GM12878 (cell line): Measurements from ENCODE around the gene IDI1. TPM values are rescaled to one million over a fixed set of nuclear protein-coding genes. Genes with fewer than 3 reads are reported as not detected.

Experiments
- CBX5 ChIP-seq: sonication (generic); IDR thresholded peaks from 2 replicates; pipeline ENCODE4 v1.6.1; 2016; ENCODE audit warnings: low read depth, moderate library complexity, mild to moderate bottlenecking, inconsistent platforms
- GABPA ChIP-seq: IDR thresholded peaks from 2 replicates; pipeline ENCODE4 v1.6.1; 2014; ENCODE audit warnings: antibody characterized with exemption, low read depth, mild to moderate bottlenecking, inconsistent platforms
- HSF1 ChIP-seq: fragments of 150-350 bp; IDR thresholded peaks from 2 replicates; pipeline ENCODE4 v1.6.1; 2014; ENCODE audit warnings: mild to moderate bottlenecking, low read depth, low read length
- IKZF2 ChIP-seq, 2 experiments: fragments of 450-650 bp; IDR thresholded peaks; 2 replicates each; pipeline ENCODE4 v1.6.1; 2017; ENCODE audit warnings: mild to moderate bottlenecking in 2 of 2, moderate library complexity in 2 of 2
- JUNB ChIP-seq: IDR thresholded peaks from 2 replicates; pipeline ENCODE4 v1.6.1; 2016; ENCODE audit warnings: antibody characterized with exemption, mild to moderate bottlenecking
- MYC ChIP-seq: IDR thresholded peaks from 2 replicates; pipeline ENCODE4 v1.6.1; 2011; ENCODE audit warnings: mild to moderate bottlenecking, low read length, moderate library complexity, inconsistent platforms; ENCODE audit not compliant: insufficient read depth, insufficient replicate concordance, insufficient read length, severe bottlenecking
- NFYA ChIP-seq: IDR thresholded peaks from 2 replicates; pipeline ENCODE4 v1.6.1; 2011; ENCODE audit warnings: low read depth, mild to moderate bottlenecking, low read length, improper control_type of control experiment, borderline replicate concordance
- PKNOX1 ChIP-seq: fragments of 450-650 bp; IDR thresholded peaks from 2 replicates; pipeline ENCODE4 v1.6.1; 2016; ENCODE audit warnings: mild to moderate bottlenecking
- PML ChIP-seq: IDR thresholded peaks from 2 replicates; pipeline ENCODE4 v1.6.1; 2012; ENCODE audit warnings: low read length, inconsistent platforms
- RBBP5 ChIP-seq: fragments of 200-600 bp; sonication (generic); conservative IDR thresholded peaks from 2 replicates; pipeline ENCODE4 v1.6.1; 2016
- SMARCA5 ChIP-seq: fragments of 450-650 bp; IDR thresholded peaks from 2 replicates; pipeline ENCODE4 v1.6.1; 2017; ENCODE audit warnings: mild to moderate bottlenecking
- SPI1 ChIP-seq: IDR thresholded peaks from 2 replicates; pipeline ENCODE4 v1.6.1; 2011; ENCODE audit warnings: low read depth, mild to moderate bottlenecking, low read length, moderate library complexity, borderline replicate concordance; ENCODE audit not compliant: insufficient read depth
- TCF12 ChIP-seq: IDR thresholded peaks from 2 replicates; pipeline ENCODE4 v1.6.1; 2011; ENCODE audit warnings: low read depth, mild to moderate bottlenecking, low read length
- TCF3 ChIP-seq: IDR thresholded peaks from 2 replicates; pipeline ENCODE4 v1.6.1; 2012; ENCODE audit warnings: low read depth, mild to moderate bottlenecking, low read length, borderline replicate concordance; ENCODE audit not compliant: insufficient read depth
- ZNF24 ChIP-seq: fragments of 450-650 bp; IDR thresholded peaks from 2 replicates; pipeline ENCODE4 v1.6.1; 2017; ENCODE audit warnings: antibody characterized with exemption, mild to moderate bottlenecking
- polyA plus RNA-seq, 11 experiments: library from polyadenylated mRNA; depleted of rRNA in 4 of 11; unstranded in 6 of 11; stranded (reverse) in 5 of 11; fragments of >200 nt; fragmentation: Nextera tagmentation in 4 of 11; fragmentation: Illumina TruSeq in 1 of 11; extraction: Ambion mirVana in 4 of 11; extraction: Trizol in 1 of 11; gene quantifications; 1 replicate in 1 of 11; 2 replicates in 10 of 11; pipeline versions ENCODE4 v1.2.1 to v1.2.3, GENCODE V29; 2011 to 2016; ENCODE audit warnings: inconsistent platforms in 2 of 11, missing spikeins in 2 of 11, low read depth in 1 of 11
- total RNA-seq, 4 experiments: library from RNA; depleted of rRNA in 3 of 4; stranded (reverse); fragments of >200 nt in 3 of 4; fragmentation: Illumina TruSeq in 1 of 4; extraction: Trizol in 1 of 4; gene quantifications; 2 replicates each; pipeline versions ENCODE4 v1.2.1 to v1.2.3, GENCODE V29; 2013 to 2021
- TF ChIP-seq, protein P1 (sequence below): fragments of 450-650 bp; IDR thresholded peaks from 2 replicates; pipeline ENCODE4 v1.6.1; 2018; ENCODE audit warnings: mild to moderate bottlenecking, low read depth, moderate library complexity; ENCODE audit not compliant: partially characterized antibody
- TF ChIP-seq, protein P2 (sequence below): fragments of 150-350 bp; IDR thresholded peaks from 2 replicates; pipeline ENCODE4 v1.6.1; 2016; ENCODE audit warnings: low read depth, low read length
- TF ChIP-seq, protein P3 (sequence below): fragments of 450-650 bp; IDR thresholded peaks from 2 replicates; pipeline ENCODE4 v1.6.1; 2017; ENCODE audit warnings: mild to moderate bottlenecking
- TF ChIP-seq, protein P4 (sequence below): IDR thresholded peaks from 2 replicates; pipeline ENCODE4 v1.6.1; 2012; ENCODE audit warnings: low read depth, low read length, improper control_type of control experiment

Gene IDI1
- total and polyA plus RNA-seq, 10 of the 15 experiments (the other 5 are each of a cell fraction or from before 2014, with no cell fraction given): 85.5 to 223 (median 157) TPM

DNA sequence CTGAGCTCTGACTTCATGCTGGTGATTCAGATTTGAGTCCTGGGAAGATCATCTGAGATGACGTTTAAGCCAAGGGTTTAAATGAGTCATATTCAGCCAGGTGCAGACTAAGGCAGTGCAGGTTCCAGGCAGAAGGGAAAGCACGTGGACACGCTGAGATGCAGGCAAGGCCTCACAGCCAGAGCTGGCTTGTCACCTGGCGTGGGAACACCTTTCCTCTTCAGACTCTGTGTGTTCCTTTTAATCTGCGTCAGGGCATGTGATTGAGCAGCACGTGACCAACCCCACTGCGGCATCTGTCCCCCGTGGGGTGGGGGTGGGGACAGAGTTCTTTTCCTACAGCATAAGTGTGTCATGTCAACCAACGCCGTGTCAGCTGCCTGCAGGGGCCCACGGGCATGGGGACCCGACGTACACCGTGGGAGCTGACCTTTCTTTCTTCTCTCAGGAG, 12.6 kb downstream of the IDI1 start (continued):
- TF ChIP-seq, protein P1, sequence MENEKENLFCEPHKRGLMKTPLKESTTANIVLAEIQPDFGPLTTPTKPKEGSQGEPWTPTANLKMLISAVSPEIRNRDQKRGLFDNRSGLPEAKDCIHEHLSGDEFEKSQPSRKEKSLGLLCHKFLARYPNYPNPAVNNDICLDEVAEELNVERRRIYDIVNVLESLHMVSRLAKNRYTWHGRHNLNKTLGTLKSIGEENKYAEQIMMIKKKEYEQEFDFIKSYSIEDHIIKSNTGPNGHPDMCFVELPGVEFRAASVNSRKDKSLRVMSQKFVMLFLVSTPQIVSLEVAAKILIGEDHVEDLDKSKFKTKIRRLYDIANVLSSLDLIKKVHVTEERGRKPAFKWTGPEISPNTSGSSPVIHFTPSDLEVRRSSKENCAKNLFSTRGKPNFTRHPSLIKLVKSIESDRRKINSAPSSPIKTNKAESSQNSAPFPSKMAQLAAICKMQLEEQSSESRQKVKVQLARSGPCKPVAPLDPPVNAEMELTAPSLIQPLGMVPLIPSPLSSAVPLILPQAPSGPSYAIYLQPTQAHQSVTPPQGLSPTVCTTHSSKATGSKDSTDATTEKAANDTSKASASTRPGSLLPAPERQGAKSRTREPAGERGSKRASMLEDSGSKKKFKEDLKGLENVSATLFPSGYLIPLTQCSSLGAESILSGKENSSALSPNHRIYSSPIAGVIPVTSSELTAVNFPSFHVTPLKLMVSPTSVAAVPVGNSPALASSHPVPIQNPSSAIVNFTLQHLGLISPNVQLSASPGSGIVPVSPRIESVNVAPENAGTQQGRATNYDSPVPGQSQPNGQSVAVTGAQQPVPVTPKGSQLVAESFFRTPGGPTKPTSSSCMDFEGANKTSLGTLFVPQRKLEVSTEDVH: no peak
- no peak for TF ChIP-seq ZNF24
- TF ChIP-seq SPI1: no peak
- TF ChIP-seq IKZF2 (IDR thresholded peaks at IDR 0.05): no peak
- no peak for TF ChIP-seq MYC
- TF ChIP-seq, protein P2, sequence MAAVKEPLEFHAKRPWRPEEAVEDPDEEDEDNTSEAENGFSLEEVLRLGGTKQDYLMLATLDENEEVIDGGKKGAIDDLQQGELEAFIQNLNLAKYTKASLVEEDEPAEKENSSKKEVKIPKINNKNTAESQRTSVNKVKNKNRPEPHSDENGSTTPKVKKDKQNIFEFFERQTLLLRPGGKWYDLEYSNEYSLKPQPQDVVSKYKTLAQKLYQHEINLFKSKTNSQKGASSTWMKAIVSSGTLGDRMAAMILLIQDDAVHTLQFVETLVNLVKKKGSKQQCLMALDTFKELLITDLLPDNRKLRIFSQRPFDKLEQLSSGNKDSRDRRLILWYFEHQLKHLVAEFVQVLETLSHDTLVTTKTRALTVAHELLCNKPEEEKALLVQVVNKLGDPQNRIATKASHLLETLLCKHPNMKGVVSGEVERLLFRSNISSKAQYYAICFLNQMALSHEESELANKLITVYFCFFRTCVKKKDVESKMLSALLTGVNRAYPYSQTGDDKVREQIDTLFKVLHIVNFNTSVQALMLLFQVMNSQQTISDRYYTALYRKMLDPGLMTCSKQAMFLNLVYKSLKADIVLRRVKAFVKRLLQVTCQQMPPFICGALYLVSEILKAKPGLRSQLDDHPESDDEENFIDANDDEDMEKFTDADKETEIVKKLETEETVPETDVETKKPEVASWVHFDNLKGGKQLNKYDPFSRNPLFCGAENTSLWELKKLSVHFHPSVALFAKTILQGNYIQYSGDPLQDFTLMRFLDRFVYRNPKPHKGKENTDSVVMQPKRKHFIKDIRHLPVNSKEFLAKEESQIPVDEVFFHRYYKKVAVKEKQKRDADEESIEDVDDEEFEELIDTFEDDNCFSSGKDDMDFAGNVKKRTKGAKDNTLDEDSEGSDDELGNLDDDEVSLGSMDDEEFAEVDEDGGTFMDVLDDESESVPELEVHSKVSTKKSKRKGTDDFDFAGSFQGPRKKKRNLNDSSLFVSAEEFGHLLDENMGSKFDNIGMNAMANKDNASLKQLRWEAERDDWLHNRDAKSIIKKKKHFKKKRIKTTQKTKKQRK: no peak
- peak; percentile 85 for TF ChIP-seq TCF3
- no peak for TF ChIP-seq NFYA
- no peak for TF ChIP-seq SMARCA5
- TF ChIP-seq, protein P3, sequence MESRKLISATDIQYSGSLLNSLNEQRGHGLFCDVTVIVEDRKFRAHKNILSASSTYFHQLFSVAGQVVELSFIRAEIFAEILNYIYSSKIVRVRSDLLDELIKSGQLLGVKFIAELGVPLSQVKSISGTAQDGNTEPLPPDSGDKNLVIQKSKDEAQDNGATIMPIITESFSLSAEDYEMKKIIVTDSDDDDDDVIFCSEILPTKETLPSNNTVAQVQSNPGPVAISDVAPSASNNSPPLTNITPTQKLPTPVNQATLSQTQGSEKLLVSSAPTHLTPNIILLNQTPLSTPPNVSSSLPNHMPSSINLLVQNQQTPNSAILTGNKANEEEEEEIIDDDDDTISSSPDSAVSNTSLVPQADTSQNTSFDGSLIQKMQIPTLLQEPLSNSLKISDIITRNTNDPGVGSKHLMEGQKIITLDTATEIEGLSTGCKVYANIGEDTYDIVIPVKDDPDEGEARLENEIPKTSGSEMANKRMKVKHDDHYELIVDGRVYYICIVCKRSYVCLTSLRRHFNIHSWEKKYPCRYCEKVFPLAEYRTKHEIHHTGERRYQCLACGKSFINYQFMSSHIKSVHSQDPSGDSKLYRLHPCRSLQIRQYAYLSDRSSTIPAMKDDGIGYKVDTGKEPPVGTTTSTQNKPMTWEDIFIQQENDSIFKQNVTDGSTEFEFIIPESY: no peak
- no peak for TF ChIP-seq CBX5
- TF ChIP-seq, protein P4, sequence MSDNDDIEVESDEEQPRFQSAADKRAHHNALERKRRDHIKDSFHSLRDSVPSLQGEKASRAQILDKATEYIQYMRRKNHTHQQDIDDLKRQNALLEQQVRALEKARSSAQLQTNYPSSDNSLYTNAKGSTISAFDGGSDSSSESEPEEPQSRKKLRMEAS: peak; percentile 59; the same call in 1 of the 2 replicates
- TF ChIP-seq JUNB: peak; percentile 71
- no peak for TF ChIP-seq GABPA
- no peak for TF ChIP-seq HSF1
- no peak for TF ChIP-seq RBBP5
- TF ChIP-seq TCF12: peak; percentile 80; the same call in 1 of the 2 replicates
- no peak for TF ChIP-seq PML
- no peak for TF ChIP-seq PKNOX1
